ENCODE measurements around the gene STX11.
"Not testable (repeated sequence)": the region's sequence is repeated elsewhere in the genome, so short reads cannot be mapped to it uniquely, and the experiment has no call there.

The STX11 gene

GRCh38 chr6:144176043-144176442 is 25.7 kb downstream of the STX11 start:
- DNase-seq (ENCODE audit: low spot score): no peak

GRCh38 chr6:144177726-144178125 is 27.4 kb downstream of the STX11 start:
- DNase-seq (ENCODE audit: low spot score): no peak

GRCh38 chr6:144178323-144178722 is 28.0 kb downstream of the STX11 start:
- no peak for DNase-seq (ENCODE audit: low spot score)

GRCh38 chr6:144179237-144179636 is 28.9 kb downstream of the STX11 start:
- no peak for DNase-seq (ENCODE audit: low spot score)

- no peak for DNase-seq (ENCODE audit: low spot score)
These were observed 29.5 kb downstream of the STX11 start for GRCh38 chr6:144179828-144180227.

GRCh38 chr6:144180354-144180753 is 30.0 kb downstream of the STX11 start:
- not testable (repeated sequence) for DNase-seq (ENCODE audit: low spot score)

GRCh38 chr6:144181639-144182038 is 31.3 kb downstream of the STX11 start:
- no peak for DNase-seq (ENCODE audit: low spot score)

GRCh38 chr6:144184186-144184585 is 33.9 kb downstream of the STX11 start:
- not testable (repeated sequence) for DNase-seq (ENCODE audit: low spot score)

- no peak for DNase-seq (ENCODE audit: low spot score)
These were observed 35.0 kb downstream of the STX11 start for GRCh38 chr6:144185133-144185836.

- no peak for DNase-seq (ENCODE audit: low spot score)
These were observed 36.7 kb downstream of the STX11 start for GRCh38 chr6:144186817-144187625.

- DNase-seq (ENCODE audit: low spot score): no peak
These were observed 39.0 kb downstream of the STX11 start for GRCh38 chr6:144189351-144189750.

- DNase-seq (ENCODE audit: low spot score): no peak
These were observed 39.8 kb downstream of the STX11 start for GRCh38 chr6:144190080-144190479.

- no peak for DNase-seq (ENCODE audit: low spot score)
These were observed 40.3 kb downstream of the STX11 start for GRCh38 chr6:144190593-144190992.

- no peak for DNase-seq (ENCODE audit: low spot score)
These were observed 42.9 kb downstream of the STX11 start for GRCh38 chr6:144193181-144193580.

- DNase-seq (ENCODE audit: low spot score): no peak
These were observed 44.0 kb downstream of the STX11 start for GRCh38 chr6:144194293-144194810.

- DNase-seq (ENCODE audit: low spot score): no peak
These were observed 45.5 kb downstream of the STX11 start for GRCh38 chr6:144195671-144196270.

- DNase-seq (ENCODE audit: low spot score): no peak
These were observed 47.6 kb downstream of the STX11 start for GRCh38 chr6:144197919-144198318.

GRCh38 chr6:144202879-144203468 is 52.7 kb downstream of the STX11 start:
- no peak for DNase-seq (ENCODE audit: low spot score)

GRCh38 chr6:144211160-144211559 is 60.8 kb downstream of the STX11 start:
- DNase-seq (ENCODE audit: low spot score): no peak

- DNase-seq (ENCODE audit: low spot score): no peak
These were observed 63.0 kb downstream of the STX11 start for GRCh38 chr6:144213315-144213714.

- DNase-seq (ENCODE audit: low spot score): no peak
These were observed 63.7 kb downstream of the STX11 start for GRCh38 chr6:144214029-144214428.

GRCh38 chr6:144214622-144215401 is 64.5 kb downstream of the STX11 start:
- no peak for DNase-seq (ENCODE audit: low spot score)
